ENCODE measurements around the gene LILRA1. TPM values are rescaled to one million over a fixed set of nuclear protein-coding genes. Genes with fewer than 3 reads are reported as not detected.
A peak's percentile ranks its signal among the peaks of the same experiment; 100 is the strongest.

LILRA1 gene
- total and polyA plus RNA-seq, 2 donors (not counting 1 experiment from before 2014, with no cell fraction given) = 1.5 TPM; not detected in 1

DNA sequence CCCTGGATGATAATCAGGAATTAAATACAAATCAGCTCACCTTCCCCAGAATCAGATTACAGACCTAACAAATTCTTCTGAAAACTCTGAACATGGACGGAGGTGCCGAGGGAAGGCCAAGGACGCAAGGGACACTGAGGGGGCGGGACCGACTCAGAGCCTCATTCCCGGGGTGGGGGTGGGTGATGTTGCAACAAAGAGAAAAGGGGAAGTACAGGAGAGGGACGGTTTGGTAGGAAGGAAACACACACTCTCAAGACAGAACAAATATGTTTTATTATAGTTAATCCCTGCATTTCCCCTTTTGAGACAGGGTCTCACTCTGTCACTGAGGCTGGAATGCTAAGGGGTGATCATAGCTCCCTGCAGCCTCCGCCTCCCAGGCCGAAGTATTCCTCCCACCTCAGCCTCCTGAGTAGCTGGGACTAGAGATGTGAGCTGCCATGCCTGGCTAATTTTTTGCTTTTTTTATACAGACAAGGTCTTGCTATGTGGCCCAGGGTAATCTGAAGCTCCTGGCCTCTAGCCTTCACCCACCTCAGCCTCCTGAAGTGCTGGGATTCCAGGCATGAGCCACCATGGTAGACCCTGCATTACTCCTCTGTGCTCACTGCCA, 20.6 kb upstream of the LILRA1 start:
- peaks cover 27 to 28% of the 10 kb centered on the region in 2 donors for H3K4me1 ChIP-seq (ENCODE audit: control insufficient read depth in 2 of 2, insufficient read depth in 2 of 2, low read length in 2 of 2)
- Mint-ChIP-seq H3K9me3 (ENCODE audit: insufficient read depth) (no peaks in the 10 kb centered on the region), H3K4me3 (peak overlapping the region; percentile 80), H3K27ac (peak overlapping the region; percentile 59), H3K27me3 (peaks cover 4% of the 10 kb centered on the region), H3K4me1 (peaks cover 29% of the 10 kb centered on the region)
- POLR2A ChIA-PET = interaction anchor here (0.6 kb wide), 1 partner anchor 45 kb away, joined by 5 read pairs; no protein-coding TSS in a partner anchor
- intact Hi-C loops (cut with micrococcal nuclease) = no loop called here
- H3K27me3 ChIP-seq (replicated peaks in 1 of 4; ENCODE audit: control extremely low read depth in 1 of 4, control insufficient read depth in 3 of 4, insufficient read depth in 4 of 4, low read length in 3 of 4) = no peaks in the 10 kb centered on the region
- peak overlapping the region in 1 of 2 donors; percentile 51 for H3K27ac ChIP-seq (ENCODE audit: low read length in 2 of 2)
- CTCF ChIA-PET = interaction anchor here (0.7 to 1.6 kb wide), 2 partner anchors 44 to 104 kb away, joined by 3 to 5 read pairs; no protein-coding TSS in a partner anchor
- DNase-seq (peak; percentile 44), ATAC-seq (ENCODE audit: low read depth) (peak; percentile 21)
- H2AFZ ChIP-seq (ENCODE audit: insufficient read depth, low read depth, low read length, poor library complexity, severe bottlenecking) = peak overlapping the region; percentile 70
- peak overlapping the region; percentile 82 for H3K4me2 ChIP-seq (replicated peaks; ENCODE audit: low read depth, low read length, poor library complexity, severe bottlenecking)
- TF ChIP-seq, protein P1, sequence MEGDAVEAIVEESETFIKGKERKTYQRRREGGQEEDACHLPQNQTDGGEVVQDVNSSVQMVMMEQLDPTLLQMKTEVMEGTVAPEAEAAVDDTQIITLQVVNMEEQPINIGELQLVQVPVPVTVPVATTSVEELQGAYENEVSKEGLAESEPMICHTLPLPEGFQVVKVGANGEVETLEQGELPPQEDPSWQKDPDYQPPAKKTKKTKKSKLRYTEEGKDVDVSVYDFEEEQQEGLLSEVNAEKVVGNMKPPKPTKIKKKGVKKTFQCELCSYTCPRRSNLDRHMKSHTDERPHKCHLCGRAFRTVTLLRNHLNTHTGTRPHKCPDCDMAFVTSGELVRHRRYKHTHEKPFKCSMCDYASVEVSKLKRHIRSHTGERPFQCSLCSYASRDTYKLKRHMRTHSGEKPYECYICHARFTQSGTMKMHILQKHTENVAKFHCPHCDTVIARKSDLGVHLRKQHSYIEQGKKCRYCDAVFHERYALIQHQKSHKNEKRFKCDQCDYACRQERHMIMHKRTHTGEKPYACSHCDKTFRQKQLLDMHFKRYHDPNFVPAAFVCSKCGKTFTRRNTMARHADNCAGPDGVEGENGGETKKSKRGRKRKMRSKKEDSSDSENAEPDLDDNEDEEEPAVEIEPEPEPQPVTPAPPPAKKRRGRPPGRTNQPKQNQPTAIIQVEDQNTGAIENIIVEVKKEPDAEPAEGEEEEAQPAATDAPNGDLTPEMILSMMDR (IDR thresholded peaks at IDR 0.05) = no peak
- no peak for TF ChIP-seq EZH2 (IDR thresholded peaks at IDR 0.05; ENCODE audit: borderline replicate concordance, insufficient read depth, low read depth, low read length, poor library complexity, severe bottlenecking)
- H3K79me2 ChIP-seq (ENCODE audit: control insufficient read depth, insufficient read depth, low read length) = no peaks in the 10 kb centered on the region
- H4K20me1 ChIP-seq (ENCODE audit: control insufficient read depth, insufficient read depth, low read length, poor library complexity, severe bottlenecking) = no peaks in the 10 kb centered on the region
- peaks cover 0 to 3% (median 0%) of the 10 kb centered on the region in 3 donors for H3K9me3 ChIP-seq (ENCODE audit: control extremely low read depth in 1 of 3, control insufficient read depth in 2 of 3, insufficient read depth in 1 of 3, low read length in 2 of 3)
- no peaks in the 10 kb centered on the region for H3K36me3 ChIP-seq (replicated peaks in 1 of 2; ENCODE audit: control extremely low read depth in 1 of 2, control insufficient read depth in 1 of 2, extremely low read depth in 1 of 2, insufficient read depth in 2 of 2, low read length in 1 of 2)
- no CpG with 5 or more reads among the region's 9 CpGs for WGBS (ENCODE audit: insufficient coverage)
- peak overlapping the region; percentile 41 for H3K9ac ChIP-seq (ENCODE audit: low read length)
- H3K4me3 ChIP-seq (ENCODE audit: control extremely low read depth in 1 of 5, extremely low read depth in 1 of 5, insufficient read depth in 1 of 5, low read depth in 2 of 5, low read length in 4 of 5) = peak overlapping the region in 4 of 5 experiments; percentile 20 to 38 (median 30)

DNA sequence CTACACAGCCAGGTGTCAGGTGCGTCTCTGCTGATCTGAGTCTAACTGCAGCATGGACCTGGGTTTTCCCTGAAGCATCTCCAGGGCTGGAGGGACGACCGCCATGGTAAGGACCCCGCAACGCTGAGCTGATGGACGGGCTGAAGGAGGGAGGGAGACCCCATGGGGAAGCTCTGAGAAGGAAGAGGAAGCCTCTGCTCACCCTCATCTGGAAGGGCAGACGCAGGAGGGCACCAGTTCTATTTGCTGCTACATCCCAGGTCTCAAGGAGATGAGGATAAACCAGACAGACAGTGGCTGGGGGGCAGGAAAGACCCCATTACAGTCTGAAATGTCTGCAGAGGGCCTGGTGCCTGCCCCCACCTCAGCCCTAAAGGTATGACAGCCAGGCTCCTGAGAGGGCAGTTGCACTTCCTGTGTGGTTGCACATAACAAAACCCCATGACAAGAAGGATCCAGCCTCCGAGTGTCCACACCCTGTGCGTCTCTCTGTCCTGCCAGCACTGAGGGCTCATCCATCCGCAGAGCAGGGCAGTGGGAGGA, 20.0 kb upstream of the LILRA1 start, which contains the start of gene LILRA2:
TSS of gene LILRA2 (plus strand) at position 461 of the 543 bp plus-strand sequence. CDS start 89 bp downstream, outside the sequence.
- H3K4me1 ChIP-seq (ENCODE audit: control insufficient read depth in 2 of 2, insufficient read depth in 2 of 2, low read length in 2 of 2) = peaks cover 26 to 27% of the 10 kb centered on the region in 2 donors
- H2AFZ ChIP-seq (ENCODE audit: insufficient read depth, low read depth, low read length, poor library complexity, severe bottlenecking) = peak within 1 kb of the TSS; percentile 70
- no peaks in the 10 kb centered on the region for H3K36me3 ChIP-seq (replicated peaks in 1 of 2; ENCODE audit: control extremely low read depth in 1 of 2, control insufficient read depth in 1 of 2, extremely low read depth in 1 of 2, insufficient read depth in 2 of 2, low read length in 1 of 2)
- intact Hi-C loops (cut with micrococcal nuclease) = no loop called here
- Mint-ChIP-seq H3K27ac (peak within 1 kb of the TSS; percentile 70), H3K4me3 (peak within 1 kb of the TSS; percentile 80), H3K9me3 (ENCODE audit: insufficient read depth) (no peaks in the 10 kb centered on the region), H3K4me1 (peaks cover 27% of the 10 kb centered on the region), H3K27me3 (peaks cover 4% of the 10 kb centered on the region)
- no peak for TF ChIP-seq EZH2 (IDR thresholded peaks at IDR 0.05; ENCODE audit: borderline replicate concordance, insufficient read depth, low read depth, low read length, poor library complexity, severe bottlenecking)
- H3K79me2 ChIP-seq (ENCODE audit: control insufficient read depth, insufficient read depth, low read length) = no peaks in the 10 kb centered on the region
- ATAC-seq (ENCODE audit: low read depth) (peak; percentile 54), DNase-seq (no peak)
- peak within 1 kb of the TSS in 1 of 2 donors; percentile 51 for H3K27ac ChIP-seq (ENCODE audit: low read length in 2 of 2)
- no peaks in the 10 kb centered on the region for H3K27me3 ChIP-seq (replicated peaks in 1 of 4; ENCODE audit: control extremely low read depth in 1 of 4, control insufficient read depth in 3 of 4, insufficient read depth in 4 of 4, low read length in 3 of 4)
- POLR2A ChIA-PET = no interaction called here
- H4K20me1 ChIP-seq (ENCODE audit: control insufficient read depth, insufficient read depth, low read length, poor library complexity, severe bottlenecking) = no peaks in the 10 kb centered on the region
- H3K4me2 ChIP-seq (replicated peaks; ENCODE audit: low read depth, low read length, poor library complexity, severe bottlenecking) = peak within 1 kb of the TSS; percentile 82
- H3K9me3 ChIP-seq (ENCODE audit: control extremely low read depth in 1 of 3, control insufficient read depth in 2 of 3, insufficient read depth in 1 of 3, low read length in 2 of 3) = peaks cover 0 to 3% (median 1%) of the 10 kb centered on the region in 3 donors
- peak within 1 kb of the TSS; percentile 41 for H3K9ac ChIP-seq (ENCODE audit: low read length)
- CTCF ChIA-PET = interaction anchor here (0.7 to 1.6 kb wide), 2 partner anchors 43 to 103 kb away, joined by 3 to 5 read pairs; no protein-coding TSS in a partner anchor
- peak within 1 kb of the TSS in 4 of 5 experiments; percentile 20 to 57 (median 32) for H3K4me3 ChIP-seq (ENCODE audit: control extremely low read depth in 1 of 5, extremely low read depth in 1 of 5, insufficient read depth in 1 of 5, low read depth in 2 of 5, low read length in 4 of 5)
- 3% methylated on average over 8 of the region's 10 CpGs for WGBS (ENCODE audit: insufficient coverage)
